Keratinocyte (primary cell): ENCODE data around the gene SYCN. TPM values are rescaled to one million over a fixed set of nuclear protein-coding genes. Genes with fewer than 3 reads are reported as not detected.

Experiments
- DNase-seq: peaks from one replicate; pipeline ENCODE4 v3.0.0-alpha.2; 2011; ENCODE audit warnings: low read depth, missing footprints, low spot score
- FAIRE-seq: peaks from 2 replicates; lab custom pipeline; 2011; peaks lifted over from hg19 to GRCh38; lab: Jason Lieb, UNC
- H2AFZ ChIP-seq: 2 replicates; pipeline ENCODE4 v1.6.0; 2012; ENCODE audit warnings: low read length, control low read depth, inconsistent platforms; ENCODE audit not compliant: control insufficient read depth
- H3K27ac ChIP-seq: 2 replicates; pipeline ENCODE4 v1.5.1; 2011; ENCODE audit warnings: low read length; ENCODE audit not compliant: control insufficient read depth, insufficient read depth
- H3K27me3 ChIP-seq: 3 replicates; pipeline ENCODE4 v1.6.0; 2011; ENCODE audit warnings: low read length; ENCODE audit not compliant: control insufficient read depth, insufficient read depth; ENCODE audit errors: extremely low read depth
- H3K36me3 ChIP-seq, 2 experiments: 2 replicates in 1 of 2; 3 replicates in 1 of 2; pipeline ENCODE4 v1.5.1; 2011; ENCODE audit warnings: low read length in 2 of 2, mild to moderate bottlenecking in 1 of 2; ENCODE audit not compliant: control insufficient read depth in 2 of 2, insufficient read depth in 2 of 2; ENCODE audit errors: extremely low read depth in 1 of 2
- H3K4me1 ChIP-seq: 3 replicates; pipeline ENCODE4 v1.5.1; 2011; ENCODE audit warnings: low read length; ENCODE audit not compliant: control insufficient read depth, insufficient read depth; ENCODE audit errors: extremely low read depth
- H3K4me2 ChIP-seq: 3 replicates; pipeline ENCODE4 v1.6.0; 2011; ENCODE audit warnings: low read depth, low read length; ENCODE audit not compliant: control insufficient read depth, insufficient read depth; ENCODE audit errors: extremely low read depth
- H3K4me3 ChIP-seq, 3 experiments: fragments of 200-600 bp in 1 of 3; sonication (generic) in 1 of 3; 2 replicates in 2 of 3; 3 replicates in 1 of 3; pipeline ENCODE4 v1.5.1; 2011 to 2016; ENCODE audit warnings: low read length in 3 of 3, mild to moderate bottlenecking in 3 of 3, control low read depth in 2 of 3, inconsistent platforms in 1 of 3, low read depth in 1 of 3, mixed read lengths in 1 of 3, mixed run types in 1 of 3, moderate library complexity in 1 of 3; ENCODE audit not compliant: control insufficient read depth in 2 of 3, insufficient read depth in 2 of 3; ENCODE audit errors: extremely low read depth in 1 of 3
- H3K79me2 ChIP-seq: 2 replicates; pipeline ENCODE4 v1.6.0; 2012; ENCODE audit warnings: low read length; ENCODE audit not compliant: control insufficient read depth, insufficient read depth
- H3K9ac ChIP-seq: 3 replicates; pipeline ENCODE4 v1.6.0; 2011; ENCODE audit warnings: low read length; ENCODE audit not compliant: control insufficient read depth, insufficient read depth; ENCODE audit errors: extremely low read depth
- H3K9me1 ChIP-seq: 3 replicates; pipeline ENCODE4 v1.6.0; 2011; ENCODE audit warnings: low read length; ENCODE audit not compliant: control insufficient read depth, insufficient read depth; ENCODE audit errors: extremely low read depth
- H3K9me3 ChIP-seq: 2 replicates; pipeline ENCODE4 v1.5.1; 2012; ENCODE audit warnings: low read depth, low read length; ENCODE audit not compliant: control insufficient read depth
- H4K20me1 ChIP-seq: 3 replicates; pipeline ENCODE4 v1.6.0; 2011; ENCODE audit warnings: low read length; ENCODE audit not compliant: control insufficient read depth, insufficient read depth; ENCODE audit errors: extremely low read depth
- CTCF ChIP-seq, 3 experiments: IDR thresholded peaks in 1 of 3; conservative IDR thresholded peaks in 1 of 3; optimal IDR thresholded peaks in 1 of 3; 2 replicates in 2 of 3; 3 replicates in 1 of 3; pipeline versions ENCODE3 to v1.5.1; 2011; ENCODE audit warnings: low read length in 3 of 3, mild to moderate bottlenecking in 3 of 3, moderate library complexity in 2 of 3, control low read depth in 1 of 3, inconsistent platforms in 1 of 3; ENCODE audit not compliant: insufficient read depth in 2 of 3; ENCODE audit errors: extremely low read depth in 1 of 3
- EZH2 ChIP-seq: IDR thresholded peaks from one replicate; pipeline ENCODE4 v1.6.1; 2012; ENCODE audit warnings: inconsistent platforms, mild to moderate bottlenecking, low read length, moderate library complexity
- dilution Hi-C: fragments of 300-500 bp; cut with MboI; formaldehyde crosslinking; loops from one replicate; pipeline ENCODE4 v1.7.0; 2020; ENCODE audit warnings: low sequenced_read_pairs; ENCODE audit not compliant: extremely low pct_ligation_motif_present
- polyA plus RNA-seq, 5 experiments: library from polyadenylated mRNA; depleted of rRNA in 3 of 5; stranded (reverse) in 3 of 5; stranded (forward) in 1 of 5; unstranded in 1 of 5; fragments of >200 nt; gene quantifications; 1 replicate in 1 of 5; 2 replicates in 3 of 5; 3 replicates in 1 of 5; pipeline versions ENCODE4 v1.2.1 to v1.2.3, GENCODE V29; 2011 to 2012; ENCODE audit warnings: missing spikeins in 2 of 5, low read depth in 1 of 5, low replicate concordance in 1 of 5

The SYCN gene
- polyA plus RNA-seq, 1 donor (not counting 4 experiments of a cell fraction or from before 2014, with no cell fraction given) = not detected

- Histone ChIP-seq H3K79me2 (no peaks in the 10 kb centered on the region), H3K4me3 (no peak overlapping the region), H3K27me3 (peaks cover 2% of the 10 kb centered on the region), H3K4me2 (no peak overlapping the region), H2AFZ (no peak overlapping the region), H4K20me1 (no peaks in the 10 kb centered on the region), H3K4me1 (peaks cover 10% of the 10 kb centered on the region), H3K9me1 (no peaks in the 10 kb centered on the region), H3K9me3 (no peaks in the 10 kb centered on the region), H3K9ac (no peak overlapping the region), H3K36me3 (no peaks in the 10 kb centered on the region), H3K27ac (no peak overlapping the region)
- no peak for DNase-seq
- dilution Hi-C loops = no loop called here
- TF ChIP-seq EZH2 (no peak), CTCF (optimal IDR thresholded peaks at IDR 0.05 in 1 of 3, IDR thresholded peaks at IDR 0.05 in 1 of 3, conservative IDR thresholded peaks at IDR 0.05 in 1 of 3; ENCODE audit: extremely low read depth in 1 of 3, insufficient read depth in 2 of 3, low read length in 3 of 3) (no peak)
- no peak for FAIRE-seq
Observed at GRCh38 chr19:39190768-39191167, 13.3 kb downstream of the SYCN start.

DNA sequence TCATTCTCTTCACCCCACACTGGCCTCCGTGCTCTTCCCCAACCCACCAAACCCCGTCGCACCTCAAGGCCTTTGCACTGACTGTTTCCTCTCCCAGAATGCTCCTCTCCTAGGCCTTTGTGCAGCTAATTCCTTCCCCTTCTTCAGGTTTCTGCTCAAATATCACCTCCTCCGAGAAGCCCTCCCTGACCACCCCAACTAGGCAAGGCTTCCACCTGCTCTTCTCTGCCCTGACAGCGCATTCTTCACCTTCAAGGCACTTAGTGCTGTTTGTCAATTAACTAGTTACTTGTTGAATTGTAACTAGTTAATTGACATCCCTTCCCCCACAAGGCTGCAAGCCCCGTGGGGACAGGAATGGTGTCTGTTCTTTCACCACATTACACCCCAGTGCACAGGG, 15.1 kb downstream of the SYCN start:
- no peak overlapping the region for H3K9ac ChIP-seq
- FAIRE-seq (no peak), DNase-seq (no peak)
- H3K4me2 ChIP-seq = no peak overlapping the region
- TF ChIP-seq EZH2 = no peak
- TF ChIP-seq CTCF (optimal IDR thresholded peaks at IDR 0.05 in 1 of 3, IDR thresholded peaks at IDR 0.05 in 1 of 3, conservative IDR thresholded peaks at IDR 0.05 in 1 of 3; ENCODE audit: extremely low read depth in 1 of 3, insufficient read depth in 2 of 3, low read length in 3 of 3) = no peak
- H3K27ac ChIP-seq = no peak overlapping the region
- peaks cover 0 to 2% of the 10 kb centered on the region in 2 experiments for H3K36me3 ChIP-seq
- no peak overlapping the region for H2AFZ ChIP-seq
- no peaks in the 10 kb centered on the region for H4K20me1 ChIP-seq
- no peaks in the 10 kb centered on the region for H3K9me3 ChIP-seq
- dilution Hi-C loops = no loop called here
- H3K79me2 ChIP-seq = no peaks in the 10 kb centered on the region
- H3K27me3 ChIP-seq = no peaks in the 10 kb centered on the region
- no peaks in the 10 kb centered on the region for H3K9me1 ChIP-seq
- no peak overlapping the region for H3K4me3 ChIP-seq
- H3K4me1 ChIP-seq = peaks cover 2% of the 10 kb centered on the region
